Prostate gland (tissue), 2 donors: ENCODE data around the gene CRLF1. TPM values are rescaled to one million over a fixed set of nuclear protein-coding genes. Genes with fewer than 3 reads are reported as not detected.
A peak's percentile ranks its signal among the peaks of the same experiment; 100 is the strongest.

Source experiments
- DNase-seq: peaks from one replicate; pipeline ENCODE4 v3.0.0-alpha.2; 2019; ENCODE audit warnings: low spot score
- H3K27ac ChIP-seq, 2 donors: fragments of 200-600 bp; sonication (generic); 2 replicates each; pipeline ENCODE4 v1.5.1; 2017 to 2019
- H3K27me3 ChIP-seq: fragments of 200-600 bp; sonication (generic); replicated peaks from 2 replicates; pipeline ENCODE4 v1.5.1; 2019; ENCODE audit not compliant: insufficient read depth
- H3K36me3 ChIP-seq, 2 donors: fragments of 200-600 bp; sonication (generic); 1 replicate in 1 of 2; 2 replicates in 1 of 2; pipeline versions ENCODE4 v1.5.1 to v1.8.1; 2017 to 2019
- H3K4me1 ChIP-seq: fragments of 200-600 bp; sonication (generic); replicated peaks from 2 replicates; pipeline ENCODE4 v1.5.1; 2019
- H3K4me3 ChIP-seq, 2 donors: fragments of 200-600 bp; sonication (generic); 2 replicates each; pipeline ENCODE4 v1.5.1; 2017 to 2019
- H3K9me3 ChIP-seq: fragments of 200-600 bp; sonication (generic); 2 replicates; pipeline ENCODE4 v1.5.1; 2017
- CTCF ChIP-seq, 4 experiments: fragments of 200-600 bp in 2 of 4; fragments of 450-650 bp in 2 of 4; sonication (generic) in 2 of 4; IDR thresholded peaks; 1 replicate in 3 of 4; 2 replicates in 1 of 4; pipeline ENCODE4 v1.5.1; 2016 to 2019; ENCODE audit warnings: antibody characterized with exemption in 4 of 4, mild to moderate bottlenecking in 2 of 4, moderate library complexity in 2 of 4
- POLR2A ChIP-seq: fragments of 450-650 bp; IDR thresholded peaks from one replicate; pipeline ENCODE4 v1.6.1; 2016; ENCODE audit warnings: antibody characterized with exemption, mild to moderate bottlenecking
- WGBS: methylation state at CpG from one replicate; pipeline ENCODE4 v1.1.5; 2018; 5-methylcytosine and 5-hydroxymethylcytosine counted together
- intact Hi-C: fragments of 100-400 bp; cut with DNase I; formaldehyde crosslinking; loops from one replicate; pipeline ENCODE4 v1.14.2; 2022
- small RNA-seq, 2 donors: library from RNA; depleted of rRNA; stranded (forward); fragments of <200 nt; gene quantifications; one replicate each; pipeline ENCODE3, GENCODE V24; 2016
- total RNA-seq, 2 donors: library from RNA; depleted of rRNA; stranded (reverse); fragments of >200 nt; gene quantifications; one replicate each; pipeline ENCODE4 v1.1.0, GENCODE V29; 2016

The CRLF1 gene
- total RNA-seq, 2 donors from 2014 or later = 2.6 to 12.6 TPM

- peaks cover 5% of the 10 kb centered on the region for H3K4me1 ChIP-seq
- H3K27ac ChIP-seq = peak overlapping the region; percentile 89 to 90
- H3K36me3 ChIP-seq = peaks cover 0 to 5% of the 10 kb centered on the region in 2 donors
- TF ChIP-seq CTCF (IDR thresholded peaks at IDR 0.05) (peak in 1 of 4 experiments; percentile 8), POLR2A (no peak)
- no peaks in the 10 kb centered on the region for H3K9me3 ChIP-seq
- H3K27me3 ChIP-seq = no peaks in the 10 kb centered on the region
- DNase-seq = no peak
- intact Hi-C loops = no loop called here
- 9% methylated on average over 12 of the region's 12 CpGs for WGBS
- H3K4me3 ChIP-seq = peak overlapping the region; percentile 81 to 93
These were observed 62.7 kb downstream of the CRLF1 start for GRCh38 chr19:18543814-18544475.

Small RNA genes within 50 kb of the gene (small RNA-seq; reads per million reads assigned to genes)
- 0 reads per million in 2 donors for gene RN7SL155P

Other genes with a start within 250 kb of the CRLF1 start
- 100 to 1,000 TPM in 1 of 2 donors, 10 to 100 TPM in 1; 49.6 to 136 TPM for gene GDF15, start 220.6 kb downstream of the CRLF1 start, total RNA-seq
- 1 to 10 TPM; 1.6 to 5.5 TPM for gene LRRC25, start 209.2 kb downstream of the CRLF1 start, total RNA-seq
- gene SSBP4, start 187.4 kb downstream of the CRLF1 start, total RNA-seq = 100 to 1,000 TPM in 1 of 2 donors, 10 to 100 TPM in 1; 71.5 to 120 TPM
- 100 to 1,000 TPM in 1 of 2 donors, 10 to 100 TPM in 1; 71.6 to 690 TPM for gene ISYNA1, start 168.7 kb downstream of the CRLF1 start, total RNA-seq
- gene ELL, start 84.7 kb downstream of the CRLF1 start, total RNA-seq = 10 to 100 TPM; 10.7 to 44.4 TPM
- gene FKBP8, start 63.2 kb downstream of the CRLF1 start, total RNA-seq = 100 to 1,000 TPM; 326 to 536 TPM
- 100 to 1,000 TPM; 115 to 130 TPM for gene KXD1, start 48.9 kb downstream of the CRLF1 start, total RNA-seq
- gene UBA52, start 34.9 kb downstream of the CRLF1 start, total RNA-seq = 100 to 1,000 TPM; 646 to 738 TPM
- gene REX1BD, start 18.0 kb downstream of the CRLF1 start, total RNA-seq = 100 to 1,000 TPM in 1 of 2 donors, 10 to 100 TPM in 1; 98.9 to 149 TPM
- gene TMEM59L, start 6.1 kb upstream of the CRLF1 start, total RNA-seq = 1 to 10 TPM in 1 of 2 donors, under 1 TPM in 1; 0.27 to 3.6 TPM
- gene KLHL26, start 30.2 kb upstream of the CRLF1 start, total RNA-seq = 10 to 100 TPM in 1 of 2 donors, 1 to 10 TPM in 1; 9.1 to 18.4 TPM
- 10 to 100 TPM in 1 of 2 donors, 1 to 10 TPM in 1; 6.7 to 24.4 TPM for gene CRTC1, start 76.9 kb upstream of the CRLF1 start, total RNA-seq
- 1 to 10 TPM in 1 of 2 donors, under 1 TPM in 1; 0.09 to 2.0 TPM for gene COMP, start 184.5 kb upstream of the CRLF1 start, total RNA-seq
- gene UPF1, start 225.2 kb upstream of the CRLF1 start, total RNA-seq = 100 to 1,000 TPM; 105 to 171 TPM